Stimulated activated CD4-positive, alpha-beta T cell treated with anti-CD3 and anti-CD28 coated beads, Interleukin-1b, Interleukin-23, amount 100 ng/mL, for 24 hours (primary cell): ENCODE results near the gene DHRS11.
"Not testable (repeated sequence)": the region's sequence is repeated elsewhere in the genome, so short reads cannot be mapped to it uniquely, and the experiment has no call there.

Experiments used
- DNase-seq, 4 experiments: peaks; one replicate each; pipeline ENCODE4 v3.0.0-alpha.2; 2020; ENCODE audit warnings: low read depth in 4 of 4, low spot score in 1 of 4

Gene DHRS11

GRCh38 chr17:36593656-36594316 lies 2.1 kb downstream of the DHRS11 start:
- no peak for DNase-seq

- DNase-seq, result no peak
Measured at GRCh38 chr17:36594626-36595401, 3.1 kb downstream of the DHRS11 start.

- DNase-seq, result no peak
Measured at GRCh38 chr17:36597226-36597625, 5.5 kb downstream of the DHRS11 start.

- no peak for DNase-seq
Measured at GRCh38 chr17:36597866-36598777, 6.4 kb downstream of the DHRS11 start.

- DNase-seq, result no peak
Measured at GRCh38 chr17:36598951-36599401, 7.3 kb downstream of the DHRS11 start.

GRCh38 chr17:36599546-36600250 lies 8.0 kb downstream of the DHRS11 start:
- no peak for DNase-seq

GRCh38 chr17:36600465-36600864 lies 8.8 kb downstream of the DHRS11 start:
- DNase-seq, result no peak

- no peak for DNase-seq
Measured at GRCh38 chr17:36600936-36601302, 9.2 kb downstream of the DHRS11 start.

- DNase-seq, result peak; percentile 81 to 87 (median 86)
Measured at GRCh38 chr17:36601303-36602029, 9.8 kb downstream of the DHRS11 start, which contains the start of gene MRM1. Gene MRM1 (plus strand): TSS chr17:36601583. CDS start chr17:36601811, 228 bp downstream.

GRCh38 chr17:36602030-36602748 lies 10.5 kb downstream of the DHRS11 start:
- no peak for DNase-seq

GRCh38 chr17:36602924-36603384 lies 11.3 kb downstream of the DHRS11 start:
- DNase-seq, result peak; percentile 34 to 65 (median 46)

GRCh38 chr17:36605028-36605427 lies 13.3 kb downstream of the DHRS11 start:
- DNase-seq, result not testable (repeated sequence)

- DNase-seq, result no peak
Measured at GRCh38 chr17:36608280-36608679, 16.6 kb downstream of the DHRS11 start.

- DNase-seq, result no peak
Measured at GRCh38 chr17:36608794-36609497, 17.3 kb downstream of the DHRS11 start.

GRCh38 chr17:36609498-36609862 lies 17.8 kb downstream of the DHRS11 start:
- DNase-seq, result no peak

- DNase-seq, result no peak
Measured at GRCh38 chr17:36610474-36610873, 18.8 kb downstream of the DHRS11 start.

GRCh38 chr17:36611345-36612072 lies 19.8 kb downstream of the DHRS11 start:
- DNase-seq, result no peak

GRCh38 chr17:36612323-36612722 lies 20.6 kb downstream of the DHRS11 start:
- DNase-seq, result no peak
